ENCODE measurements around the gene LZTS3.

DNA sequence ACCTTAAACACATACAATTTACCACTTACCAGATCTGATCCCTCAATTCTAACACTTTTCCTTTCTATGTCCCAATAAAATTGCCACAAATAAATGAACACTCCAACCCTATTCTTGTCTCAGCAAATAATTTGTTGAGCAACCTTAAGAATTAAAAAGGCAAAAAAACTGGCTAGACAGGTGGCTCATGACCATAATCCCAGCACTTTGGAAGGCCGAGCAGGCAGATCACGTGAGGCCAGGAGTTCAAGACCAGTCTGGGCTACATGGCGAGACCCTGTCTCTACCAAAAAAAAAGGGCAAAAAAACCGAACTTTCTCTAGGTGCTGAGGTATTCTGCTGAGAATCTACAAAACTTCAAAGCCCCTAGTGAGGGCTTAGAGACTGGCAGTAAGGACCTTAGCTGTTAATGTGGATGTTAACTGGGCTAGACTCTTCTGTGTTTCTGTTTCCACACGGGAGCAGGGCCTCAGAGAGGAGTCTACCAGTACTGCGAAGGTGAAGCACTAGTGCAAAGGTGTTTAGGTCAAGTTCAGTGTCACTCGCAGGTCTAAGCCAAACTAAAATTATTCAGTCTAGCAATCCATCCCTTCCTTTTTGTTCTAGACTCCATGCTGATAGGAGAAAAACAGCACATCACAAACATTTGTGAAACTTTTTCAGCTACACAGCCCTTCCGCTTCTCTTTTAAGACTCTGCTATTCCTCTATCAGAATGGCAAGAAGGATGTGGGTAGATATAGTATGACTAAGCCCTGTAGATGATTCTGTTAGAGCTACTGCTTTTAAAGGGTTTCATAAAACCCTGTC lies 16.3 kb downstream of the LZTS3 start:
- TF ChIP-seq GATA3 (IDR thresholded peaks at IDR 0.05; ENCODE audit: low read depth, low read length) (no peak), GATA2 (IDR thresholded peaks at IDR 0.05; ENCODE audit: low read depth, low read length) (no peak)

All from SH-SY5Y (cell line).